BJ (cell line): Measurements from ENCODE around the gene ZBTB39. TPM values are rescaled to one million over a fixed set of nuclear protein-coding genes. Genes with fewer than 3 reads are reported as not detected.
"Not testable (repeated sequence)": the region's sequence is repeated elsewhere in the genome, so short reads cannot be mapped to it uniquely, and the experiment has no call there.

ENCODE experiments used
- CTCF ChIA-PET: fragments of 350-600 bp; formaldehyde crosslinking; extraction: SDS; loops from one replicate; lab custom pipeline; 2021; ENCODE audit warnings: antibody characterized with exemption, inconsistent platforms; lab: Yijun Ruan, JAX
- POLR2A ChIA-PET: fragments of 300-600 bp; sonication (Branson Sonifier 250); formaldehyde crosslinking; extraction: SDS; loops from one replicate; lab custom pipeline; 2021; ENCODE audit warnings: antibody characterized with exemption; lab: Charles Lee
- DNase-seq: peaks from one replicate; pipeline ENCODE4 v3.0.0-alpha.2; 2011; ENCODE audit warnings: low read depth
- H3K27me3 ChIP-seq: 2 replicates; pipeline ENCODE4 v1.6.0; 2011; ENCODE audit warnings: low read length; ENCODE audit not compliant: control insufficient read depth, insufficient read depth
- H3K36me3 ChIP-seq: 2 replicates; pipeline ENCODE4 v1.5.1; 2011; ENCODE audit warnings: low read length; ENCODE audit not compliant: control insufficient read depth, insufficient read depth
- H3K4me3 ChIP-seq: 2 replicates; pipeline ENCODE4 v1.5.1; 2011; ENCODE audit warnings: low read depth, mild to moderate bottlenecking, control low read depth, low read length
- polyA plus RNA-seq: library from polyadenylated mRNA; depleted of rRNA; stranded (reverse); fragments of >200 nt; gene quantifications from 2 replicates; pipeline ENCODE4 v1.2.3, GENCODE V29; 2011
- TF ChIP-seq, protein P1 (sequence below): IDR thresholded peaks from 2 replicates; pipeline ENCODE4 v1.5.1; 2011; ENCODE audit warnings: low read depth, mild to moderate bottlenecking, control low read depth, inconsistent platforms, low read length, moderate library complexity; ENCODE audit not compliant: insufficient read depth

Gene ZBTB39
- polyA plus RNA-seq, 1 experiment, result 4.2 TPM

DNA sequence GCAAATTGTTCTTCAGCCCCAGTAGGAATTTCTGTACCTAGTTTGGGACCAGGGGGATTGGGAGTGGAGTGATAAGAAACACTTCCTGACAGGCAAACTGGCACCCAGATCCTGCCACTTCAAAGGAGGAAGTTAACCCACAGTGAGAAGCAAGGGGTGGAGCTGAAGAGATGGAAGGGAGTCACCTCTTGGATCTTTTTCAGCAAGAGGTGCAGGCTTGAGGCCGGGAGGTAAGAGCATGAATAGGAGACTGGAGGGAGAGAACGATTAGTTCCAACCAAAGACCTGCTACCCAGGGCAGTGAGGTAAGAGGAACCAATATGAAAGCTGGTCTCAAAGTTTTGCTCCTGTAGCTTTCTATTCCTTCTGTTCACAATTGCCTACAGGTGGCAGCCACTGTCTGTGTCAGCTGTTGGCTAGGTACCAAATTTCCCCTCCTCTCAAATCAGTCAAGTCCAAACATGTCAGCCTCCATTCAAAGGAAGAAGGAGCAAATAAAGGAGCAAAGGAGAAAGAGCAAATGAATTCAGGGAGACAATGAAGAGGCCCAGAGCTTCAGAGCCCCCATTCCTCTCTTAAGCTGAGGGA lies 24.9 kb upstream of the ZBTB39 start:
- TF ChIP-seq, protein P1, sequence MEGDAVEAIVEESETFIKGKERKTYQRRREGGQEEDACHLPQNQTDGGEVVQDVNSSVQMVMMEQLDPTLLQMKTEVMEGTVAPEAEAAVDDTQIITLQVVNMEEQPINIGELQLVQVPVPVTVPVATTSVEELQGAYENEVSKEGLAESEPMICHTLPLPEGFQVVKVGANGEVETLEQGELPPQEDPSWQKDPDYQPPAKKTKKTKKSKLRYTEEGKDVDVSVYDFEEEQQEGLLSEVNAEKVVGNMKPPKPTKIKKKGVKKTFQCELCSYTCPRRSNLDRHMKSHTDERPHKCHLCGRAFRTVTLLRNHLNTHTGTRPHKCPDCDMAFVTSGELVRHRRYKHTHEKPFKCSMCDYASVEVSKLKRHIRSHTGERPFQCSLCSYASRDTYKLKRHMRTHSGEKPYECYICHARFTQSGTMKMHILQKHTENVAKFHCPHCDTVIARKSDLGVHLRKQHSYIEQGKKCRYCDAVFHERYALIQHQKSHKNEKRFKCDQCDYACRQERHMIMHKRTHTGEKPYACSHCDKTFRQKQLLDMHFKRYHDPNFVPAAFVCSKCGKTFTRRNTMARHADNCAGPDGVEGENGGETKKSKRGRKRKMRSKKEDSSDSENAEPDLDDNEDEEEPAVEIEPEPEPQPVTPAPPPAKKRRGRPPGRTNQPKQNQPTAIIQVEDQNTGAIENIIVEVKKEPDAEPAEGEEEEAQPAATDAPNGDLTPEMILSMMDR, result no peak
- Histone ChIP-seq H3K36me3 (no peaks in the 10 kb centered on the region), H3K27me3 (peaks cover 22% of the 10 kb centered on the region), H3K4me3 (no peak overlapping the region)
- ChIA-PET CTCF (interaction anchor here (0.5 to 1.2 kb wide), 5 partner anchors 16 to 280 kb away, joined by 3 to 4 read pairs (median 3); partner anchors contain the start of gene MYO1A), POLR2A (no interaction called here)
- no peak for DNase-seq

DNA sequence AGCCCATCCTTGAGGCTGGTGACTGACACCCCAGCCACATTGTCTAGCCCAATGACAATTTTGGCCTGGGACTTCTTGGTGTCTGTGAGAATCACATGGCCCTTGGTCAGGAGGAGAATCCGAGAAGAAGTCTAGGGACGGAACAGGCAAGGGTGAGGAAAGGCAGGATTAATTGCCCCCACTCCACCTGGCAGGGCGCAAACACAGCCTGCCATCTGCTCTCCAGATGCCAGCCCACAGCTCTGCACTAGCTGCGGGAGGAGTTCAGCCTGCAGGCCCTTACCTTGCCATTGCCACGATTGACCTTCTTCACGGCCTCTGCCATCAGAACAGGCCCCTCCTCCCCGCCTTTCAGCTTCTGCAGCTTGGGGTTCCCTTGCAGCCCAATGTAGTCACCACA lies 23.1 kb upstream of the ZBTB39 start:
- Histone ChIP-seq H3K36me3 (no peaks in the 10 kb centered on the region), H3K4me3 (no peak overlapping the region), H3K27me3 (peaks cover 23% of the 10 kb centered on the region)
- no peak for DNase-seq
- TF ChIP-seq, protein P1, result no peak
- ChIA-PET CTCF (interaction anchor here (1.6 to 5.1 kb wide), 2 partner anchors 14 to 21 kb away, joined by 3 to 32 read pairs; partner anchors contain the start of gene ZBTB39), POLR2A (no interaction called here)

DNA sequence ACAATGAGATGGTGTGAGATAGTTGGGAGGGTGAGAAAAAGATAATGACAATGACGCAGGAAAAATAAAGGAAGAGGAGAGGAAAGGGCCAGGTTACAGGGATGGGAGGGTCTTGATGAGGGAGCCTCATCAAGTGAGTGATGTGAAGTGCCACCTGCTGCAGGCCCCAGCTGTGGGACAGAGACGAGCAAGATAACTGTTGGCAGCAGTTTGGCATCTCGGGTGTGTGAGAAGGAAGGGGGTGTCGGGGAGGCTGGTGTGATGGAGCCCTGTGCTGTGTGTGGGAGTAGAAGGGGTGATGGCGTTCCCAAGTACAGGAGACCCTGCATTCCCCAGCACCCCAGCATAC lies 21.4 kb upstream of the ZBTB39 start:
- CTCF ChIA-PET, result interaction anchor here (1.1 to 5.1 kb wide), 6 partner anchors 13 to 42 kb away, joined by 3 to 32 read pairs (median 4); partner anchors contain the start of genes MYO1A and ZBTB39
- POLR2A ChIA-PET, result no interaction called here
- DNase-seq, result no peak
- Histone ChIP-seq H3K4me3 (no peak overlapping the region), H3K27me3 (peaks cover 25% of the 10 kb centered on the region), H3K36me3 (no peaks in the 10 kb centered on the region)
- TF ChIP-seq, protein P1, result no peak

GRCh38 chr12:57027011-57027804 lies 20.9 kb upstream of the ZBTB39 start:
- Histone ChIP-seq H3K4me3 (no peak overlapping the region), H3K36me3 (no peaks in the 10 kb centered on the region), H3K27me3 (peaks cover 25% of the 10 kb centered on the region)
- TF ChIP-seq, protein P1, result no peak
- POLR2A ChIA-PET, result no interaction called here
- no peak for DNase-seq
- CTCF ChIA-PET, result interaction anchor here (0.6 to 5.1 kb wide), 12 partner anchors 12 to 42 kb away, joined by 3 to 32 read pairs (median 4); partner anchors contain the start of genes MYO1A and ZBTB39

GRCh38 chr12:57025196-57025595 lies 18.9 kb upstream of the ZBTB39 start:
- ChIA-PET CTCF (interaction anchor here (0.6 to 5.1 kb wide), 4 partner anchors 12 to 38 kb away, joined by 3 to 32 read pairs (median 6); partner anchors contain the start of gene ZBTB39), POLR2A (no interaction called here)
- no peak overlapping the region for H3K4me3 ChIP-seq
- DNase-seq, result no peak
- TF ChIP-seq, protein P1, result no peak
- H3K36me3 ChIP-seq, result no peaks in the 10 kb centered on the region
- peaks cover 23% of the 10 kb centered on the region for H3K27me3 ChIP-seq

- H3K27me3 ChIP-seq, result peaks cover 13% of the 10 kb centered on the region
- CTCF ChIA-PET, result interaction anchor here (1.0 to 1.7 kb wide), 4 partner anchors 14 to 264 kb away, joined by 3 to 7 read pairs (median 5); no protein-coding TSS in a partner anchor
- H3K36me3 ChIP-seq, POLR2A ChIA-PET, H3K4me3 ChIP-seq, DNase-seq: not testable (repeated sequence)
These were observed 16.0 kb upstream of the ZBTB39 start for GRCh38 chr12:57022324-57022723.
